Adrenal gland (tissue), 12 donors: ENCODE results near the gene ARAP3. TPM values are rescaled to one million over a fixed set of nuclear protein-coding genes. Genes with fewer than 3 reads are reported as not detected.

Source experiments
- DNase-seq, 7 donors: peaks; one replicate each; pipeline ENCODE4 v3.0.0-alpha.2; 2019 to 2020
- H3K27ac ChIP-seq, 5 donors: fragments of 200-600 bp; sonication (generic) in 4 of 5; 1 replicate in 3 of 5; 2 replicates in 2 of 5; pipeline versions ENCODE4 v1.5.1 to v1.8.0; 2016 to 2020; ENCODE audit warnings: mild to moderate bottlenecking in 1 of 5
- H3K27me3 ChIP-seq: fragments of 200-600 bp; 2 replicates; pipeline ENCODE4 v1.8.0; 2021
- H3K36me3 ChIP-seq, 2 donors: fragments of 200-600 bp; replicated peaks in 1 of 2; 1 replicate in 1 of 2; 2 replicates in 1 of 2; pipeline versions ENCODE4 v1.5.1 to v1.8.0; 2018 to 2022
- H3K4me1 ChIP-seq, 2 donors: fragments of 200-600 bp; replicated peaks in 1 of 2; 1 replicate in 1 of 2; 2 replicates in 1 of 2; pipeline versions ENCODE4 v1.5.1 to v1.8.0; 2018 to 2021
- H3K4me3 ChIP-seq, 4 donors: fragments of 200-600 bp; sonication (generic) in 3 of 4; one replicate each; pipeline ENCODE4 v1.5.1; 2016 to 2018
- H3K9me3 ChIP-seq, 3 donors: fragments of 200-600 bp; sonication (generic) in 1 of 3; replicated peaks in 1 of 3; 1 replicate in 2 of 3; 2 replicates in 1 of 3; pipeline versions ENCODE4 v1.5.1 to v1.8.0; 2016 to 2021
- CTCF ChIP-seq, 6 experiments: fragments of 450-650 bp in 4 of 6; fragments of 200-600 bp in 2 of 6; sonication (generic) in 1 of 6; IDR thresholded peaks; 1 replicate in 5 of 6; 2 replicates in 1 of 6; pipeline versions ENCODE4 v1.5.1 to v1.8.0; 2016 to 2021; ENCODE audit warnings: antibody characterized with exemption in 6 of 6, mild to moderate bottlenecking in 2 of 6, moderate library complexity in 1 of 6
- POLR2A ChIP-seq, 2 donors: fragments of 450-650 bp; IDR thresholded peaks; one replicate each; pipeline ENCODE4 v1.6.1; 2017; ENCODE audit warnings: antibody characterized with exemption in 2 of 2, mild to moderate bottlenecking in 2 of 2, moderate library complexity in 1 of 2
- WGBS, 4 donors: extraction: QIAGEN DNeasy Blood & Tissue Kit in 2 of 4; methylation state at CpG; one replicate each; pipeline versions ENCODE4 v1.1.5 to v1.1.7; 2013 to 2017; 5-methylcytosine and 5-hydroxymethylcytosine counted together
- intact Hi-C, 2 donors: fragments of 100-400 bp; cut with DNase I; formaldehyde crosslinking; loops; one replicate each; pipeline versions ENCODE4 v1.14.1 to v1.15.0; 2022 to 2023
- polyA plus RNA-seq, 3 donors: library from polyadenylated mRNA; stranded (reverse); fragments of 200-250 nt in 2 of 3; fragments of 350-450 nt in 1 of 3; fragmentation: Illumina TruSeq in 1 of 3; extraction: RNeasy Lipid Tissue Mini Kit (QIAGEN cat#74804) in 1 of 3; gene quantifications; one replicate each; pipeline ENCODE4 v1.2.3, GENCODE V29; 2013 to 2014
- total RNA-seq, 9 donors: library from RNA; depleted of rRNA in 4 of 9; stranded (reverse); fragments of >200 nt in 4 of 9; fragments of 120-200 nt in 1 of 9; fragmentation: NEBNext Ultra II Directional in 1 of 9; extraction: Animal tissue kit (Norgen Biotek cat#: 25700) in 1 of 9; gene quantifications; one replicate each; pipeline versions ENCODE4 v1.1.0 to v1.2.4, GENCODE V29; 2013 to 2023
- donor health status: healthy with polysubstance abuse.
- donor health status: Bipolar disorder and iron deficiency.
- donor health status: DM: yes; HTN: yes; CAD: no.
- donor health status: DM: no; HTN: no; CAD: no.
- donor health status: DM: no; HTN: no; CAD: no.
- donor health status: DM: yes; HTN: yes; CAD: no.

The ARAP3 gene
- total and polyA plus RNA-seq, 12 donors = 3.0 to 38.6 (median 10.7) TPM

- WGBS, 4 donors = 91 to 95% (median 93%) methylated on average over 6 of the region's 6 CpGs
- intact Hi-C loops = no loop called here
- no peak for DNase-seq
- H3K27me3 ChIP-seq = no peaks in the 10 kb centered on the region
- no peak overlapping the region for H3K27ac ChIP-seq
- no peaks in the 10 kb centered on the region for H3K9me3 ChIP-seq
- no peak for TF ChIP-seq CTCF (IDR thresholded peaks at IDR 0.05)
- no peak for TF ChIP-seq POLR2A (IDR thresholded peaks at IDR 0.05)
- H3K4me3 ChIP-seq = no peak overlapping the region
- H3K36me3 ChIP-seq = peaks cover 0 to 19% of the 10 kb centered on the region in 2 donors
- no peaks in the 10 kb centered on the region for H3K4me1 ChIP-seq
These were observed 36.0 kb downstream of the ARAP3 start for GRCh38 chr5:141646026-141646425.

- WGBS, 4 donors = 94 to 100% (median 98%) methylated on average over 2 of the region's 2 CpGs
- TF ChIP-seq CTCF (IDR thresholded peaks at IDR 0.05) (no peak), POLR2A (IDR thresholded peaks at IDR 0.05) (no peak)
- H3K27me3 ChIP-seq = no peaks in the 10 kb centered on the region
- no peaks in the 10 kb centered on the region for H3K9me3 ChIP-seq
- intact Hi-C loops = no loop called here
- peaks cover 0 to 19% of the 10 kb centered on the region in 2 donors for H3K36me3 ChIP-seq
- H3K4me1 ChIP-seq = peaks cover 7 to 9% of the 10 kb centered on the region in 2 donors
- H3K27ac ChIP-seq = no peak overlapping the region
- H3K4me3 ChIP-seq = no peak overlapping the region
- no peak for DNase-seq
These were observed 40.3 kb downstream of the ARAP3 start for GRCh38 chr5:141641634-141642267.

- H3K9me3 ChIP-seq = no peaks in the 10 kb centered on the region
- peaks cover 11 to 13% of the 10 kb centered on the region in 2 donors for H3K4me1 ChIP-seq
- H3K36me3 ChIP-seq = peaks cover 0 to 11% of the 10 kb centered on the region in 2 donors
- no peaks in the 10 kb centered on the region for H3K27me3 ChIP-seq
- DNase-seq = no peak
- no peak overlapping the region for H3K27ac ChIP-seq
- 83 to 92% (median 86%) methylated on average over 6 to 9 of the region's 9 CpGs for WGBS, 4 donors
- H3K4me3 ChIP-seq = no peak overlapping the region
- TF ChIP-seq POLR2A (IDR thresholded peaks at IDR 0.05) (no peak), CTCF (IDR thresholded peaks at IDR 0.05) (no peak)
- intact Hi-C loops = no loop called here
These were observed 41.3 kb downstream of the ARAP3 start for GRCh38 chr5:141640698-141641097.

GRCh38 chr5:141640051-141640415 is 42.0 kb downstream of the ARAP3 start:
- intact Hi-C loops = no loop called here
- H3K9me3 ChIP-seq = no peaks in the 10 kb centered on the region
- 86 to 93% (median 91%) methylated on average over 1 to 3 of the region's 3 CpGs for WGBS, 4 donors
- peaks cover 0 to 10% of the 10 kb centered on the region in 2 donors for H3K36me3 ChIP-seq
- H3K4me1 ChIP-seq = peaks cover 15 to 20% of the 10 kb centered on the region in 2 donors
- H3K4me3 ChIP-seq = no peak overlapping the region
- no peak for TF ChIP-seq CTCF (IDR thresholded peaks at IDR 0.05)
- no peak for TF ChIP-seq POLR2A (IDR thresholded peaks at IDR 0.05)
- H3K27ac ChIP-seq = no peak overlapping the region
- DNase-seq = no peak
- H3K27me3 ChIP-seq = no peaks in the 10 kb centered on the region
